HL-60 (cell line): ENCODE results near the gene DNAH14.

ENCODE experiments used
- DNase-seq, 2 experiments: peaks; one replicate each; pipeline ENCODE4 v3.0.0-alpha.2; 2010 to 2020; ENCODE audit warnings: low read depth in 1 of 2, low spot score in 1 of 2
- H3K27ac ChIP-seq: fragments of 250-450 bp; sonication (Bioruptor Pico); replicated peaks from 2 replicates; pipeline ENCODE4 v1.5.1; 2020; ENCODE audit warnings: mild to moderate bottlenecking, moderate library complexity
- H3K27me3 ChIP-seq: fragments of 250-450 bp; sonication (Bioruptor Pico); 2 replicates; pipeline ENCODE4 v1.5.1; 2021; ENCODE audit warnings: mild to moderate bottlenecking, moderate library complexity; ENCODE audit not compliant: insufficient read depth, poor library complexity, severe bottlenecking
- H3K4me3 ChIP-seq: replicated peaks from 2 replicates; pipeline ENCODE4 v1.5.1; 2011; ENCODE audit warnings: mild to moderate bottlenecking, control low read depth, low read length; ENCODE audit not compliant: insufficient read depth
- GABPA ChIP-seq: IDR thresholded peaks from 2 replicates; pipeline ENCODE4 v1.6.1; 2012; ENCODE audit warnings: low read depth
- POLR2AphosphoS5 ChIP-seq: IDR thresholded peaks from 2 replicates; pipeline ENCODE4 v1.6.1; 2012; ENCODE audit warnings: low read depth
- REST ChIP-seq: IDR thresholded peaks from 2 replicates; pipeline ENCODE4 v1.6.1; 2012; ENCODE audit warnings: low read depth; ENCODE audit not compliant: insufficient replicate concordance
- SPI1 ChIP-seq: IDR thresholded peaks from 2 replicates; pipeline ENCODE4 v1.6.1; 2012; ENCODE audit warnings: low read depth, mild to moderate bottlenecking, borderline replicate concordance
- TF ChIP-seq, protein P1 (sequence below): IDR thresholded peaks from one replicate; pipeline ENCODE4 v1.5.1; 2011; ENCODE audit warnings: low read length, control low read depth, inconsistent platforms; ENCODE audit not compliant: insufficient read depth

DNAH14 gene

GRCh38 chr1:225368036-225368552 lies 438.6 kb downstream of the DNAH14 start:
- TF ChIP-seq SPI1 (no peak), REST (no peak), GABPA (no peak), POLR2AphosphoS5 (no peak)
- TF ChIP-seq, protein P1, sequence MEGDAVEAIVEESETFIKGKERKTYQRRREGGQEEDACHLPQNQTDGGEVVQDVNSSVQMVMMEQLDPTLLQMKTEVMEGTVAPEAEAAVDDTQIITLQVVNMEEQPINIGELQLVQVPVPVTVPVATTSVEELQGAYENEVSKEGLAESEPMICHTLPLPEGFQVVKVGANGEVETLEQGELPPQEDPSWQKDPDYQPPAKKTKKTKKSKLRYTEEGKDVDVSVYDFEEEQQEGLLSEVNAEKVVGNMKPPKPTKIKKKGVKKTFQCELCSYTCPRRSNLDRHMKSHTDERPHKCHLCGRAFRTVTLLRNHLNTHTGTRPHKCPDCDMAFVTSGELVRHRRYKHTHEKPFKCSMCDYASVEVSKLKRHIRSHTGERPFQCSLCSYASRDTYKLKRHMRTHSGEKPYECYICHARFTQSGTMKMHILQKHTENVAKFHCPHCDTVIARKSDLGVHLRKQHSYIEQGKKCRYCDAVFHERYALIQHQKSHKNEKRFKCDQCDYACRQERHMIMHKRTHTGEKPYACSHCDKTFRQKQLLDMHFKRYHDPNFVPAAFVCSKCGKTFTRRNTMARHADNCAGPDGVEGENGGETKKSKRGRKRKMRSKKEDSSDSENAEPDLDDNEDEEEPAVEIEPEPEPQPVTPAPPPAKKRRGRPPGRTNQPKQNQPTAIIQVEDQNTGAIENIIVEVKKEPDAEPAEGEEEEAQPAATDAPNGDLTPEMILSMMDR, result no peak
- no peak overlapping the region for H3K27ac ChIP-seq
- no peak overlapping the region for H3K4me3 ChIP-seq
- DNase-seq, result no peak
- no peaks in the 10 kb centered on the region for H3K27me3 ChIP-seq

- TF ChIP-seq, protein P1, result no peak
- TF ChIP-seq GABPA (no peak), REST (no peak), POLR2AphosphoS5 (no peak), SPI1 (no peak)
- DNase-seq, result no peak
- Histone ChIP-seq H3K4me3 (no peak overlapping the region), H3K27ac (no peak overlapping the region), H3K27me3 (no peaks in the 10 kb centered on the region)
These were observed 442.0 kb downstream of the DNAH14 start for GRCh38 chr1:225371366-225372010.

- Histone ChIP-seq H3K4me3 (no peak overlapping the region), H3K27me3 (no peaks in the 10 kb centered on the region), H3K27ac (no peak overlapping the region)
- no peak for DNase-seq
- TF ChIP-seq, protein P1, result no peak
- TF ChIP-seq SPI1, result no peak
- no peak for TF ChIP-seq POLR2AphosphoS5
- no peak for TF ChIP-seq GABPA
- TF ChIP-seq REST, result no peak
These were observed 443.7 kb downstream of the DNAH14 start for GRCh38 chr1:225373155-225373554.
